GM21528 (cell line): ENCODE measurements around the gene PFN2.

ENCODE experiments used
- ATAC-seq: cut with Tn5 transposase; IDR thresholded peaks from one replicate; pipeline ENCODE4 v1.9.1; 2021; ENCODE audit warnings: mild to moderate bottlenecking, moderate library complexity; ENCODE audit not compliant: unreplicated experiment, low FRiP score

Gene PFN2

GRCh38 chr3:149933858-149934257 lies 36.8 kb downstream of the PFN2 start:
- ATAC-seq = no peak

- ATAC-seq = no peak
Observed at GRCh38 chr3:149933008-149933407, 37.7 kb downstream of the PFN2 start.

GRCh38 chr3:149920119-149920518 lies 50.6 kb downstream of the PFN2 start:
- no peak for ATAC-seq

GRCh38 chr3:149919509-149919908 lies 51.2 kb downstream of the PFN2 start:
- ATAC-seq = no peak

- ATAC-seq = no peak
Observed at GRCh38 chr3:149917124-149917667, 53.5 kb downstream of the PFN2 start.
